GM23338 (cell line): Measurements from ENCODE around the gene DUSP8. TPM values are rescaled to one million over a fixed set of nuclear protein-coding genes. Genes with fewer than 3 reads are reported as not detected.

Experiments
- ATAC-seq: fragments of 200-7000 bp; cut with Tn5 transposase; 3 replicates; pipeline ENCODE4 v1.9.1; 2020
- DNase-seq: peaks from one replicate; pipeline ENCODE4 v3.0.0-alpha.2; 2015; ENCODE audit warnings: low spot score
- H2AFZ ChIP-seq: fragments of 200-600 bp; sonication (generic); 2 replicates; pipeline ENCODE4 v1.8.0; 2016; ENCODE audit warnings: antibody characterized with exemption, mild to moderate bottlenecking, moderate library complexity
- H3F3A ChIP-seq: fragments of 200-600 bp; sonication (generic); replicated peaks from 2 replicates; pipeline ENCODE4 v1.8.0; 2017; ENCODE audit warnings: antibody characterized with exemption, mixed run types, low read depth
- H3K27ac ChIP-seq: fragments of 200-600 bp; sonication (generic); 2 replicates; pipeline ENCODE4 v1.6.1; 2016; ENCODE audit warnings: low read depth
- H3K27me3 ChIP-seq: fragments of 200-600 bp; sonication (generic); 2 replicates; pipeline ENCODE4 v1.8.0; 2016; ENCODE audit warnings: mild to moderate bottlenecking, mixed run types, moderate library complexity; ENCODE audit not compliant: insufficient read depth
- H3K36me3 ChIP-seq: fragments of 200-600 bp; sonication (generic); 2 replicates; pipeline ENCODE4 v1.8.0; 2016; ENCODE audit warnings: mild to moderate bottlenecking; ENCODE audit not compliant: insufficient read depth
- H3K4me1 ChIP-seq: fragments of 200-600 bp; sonication (generic); 2 replicates; pipeline ENCODE4 v1.8.0; 2016; ENCODE audit warnings: mild to moderate bottlenecking, moderate library complexity; ENCODE audit not compliant: insufficient read depth
- H3K4me2 ChIP-seq: fragments of 200-600 bp; sonication (generic); 2 replicates; pipeline ENCODE4 v1.7.1; 2017; ENCODE audit warnings: mixed run types
- H3K4me3 ChIP-seq: fragments of 200-600 bp; sonication (generic); 2 replicates; pipeline ENCODE4 v1.6.1; 2016; ENCODE audit warnings: mixed run types
- H3K79me2 ChIP-seq: fragments of 200-600 bp; sonication (generic); replicated peaks from 2 replicates; pipeline ENCODE4 v1.8.0; 2017; ENCODE audit warnings: mild to moderate bottlenecking; ENCODE audit not compliant: insufficient read depth
- H3K9me2 ChIP-seq: fragments of 200-600 bp; sonication (generic); 2 replicates; pipeline ENCODE4 v1.8.0; 2017; ENCODE audit not compliant: insufficient read depth
- H4K20me1 ChIP-seq: fragments of 200-600 bp; sonication (generic); replicated peaks from 2 replicates; pipeline ENCODE4 v1.8.0; 2017; ENCODE audit warnings: mild to moderate bottlenecking; ENCODE audit not compliant: insufficient read depth
- H3K27ac Mint-ChIP-seq: 2 replicates; pipeline ENCODE4 v1.8.0; 2020; ENCODE audit warnings: inconsistent platforms, mild to moderate bottlenecking, moderate library complexity, mixed read lengths
- H3K27me3 Mint-ChIP-seq: 3 replicates; pipeline ENCODE4 v1.8.0; 2022; ENCODE audit warnings: low read depth, mild to moderate bottlenecking, moderate library complexity, mixed read lengths, inconsistent platforms; ENCODE audit not compliant: insufficient read depth, poor library complexity
- H3K36me3 Mint-ChIP-seq: 3 replicates; pipeline ENCODE4 v1.8.0; 2021; ENCODE audit warnings: low read depth, mild to moderate bottlenecking, inconsistent platforms, moderate library complexity, mixed read lengths
- H3K4me1 Mint-ChIP-seq: 3 replicates; pipeline ENCODE4 v1.8.0; 2020; ENCODE audit warnings: mild to moderate bottlenecking, inconsistent platforms, mixed read lengths
- H3K4me3 Mint-ChIP-seq: 3 replicates; pipeline ENCODE4 v1.8.0; 2021; ENCODE audit warnings: moderate library complexity, mild to moderate bottlenecking, inconsistent platforms, mixed read lengths
- H3K9me3 Mint-ChIP-seq: 3 replicates; pipeline ENCODE4 v1.8.0; 2020; ENCODE audit warnings: moderate library complexity, mild to moderate bottlenecking, inconsistent platforms, mixed read lengths
- CREB1 ChIP-seq: fragments of 250-450 bp; sonication (Bioruptor Pico); IDR thresholded peaks from 2 replicates; pipeline ENCODE4 v1.5.0; 2020; ENCODE audit warnings: low read depth, mild to moderate bottlenecking, moderate library complexity
- CTCF ChIP-seq, 2 experiments: fragments of 200-600 bp in 1 of 2; sonication (generic) in 1 of 2; conservative IDR thresholded peaks; 2 replicates each; pipeline versions ENCODE4 v1.5.1 to v1.6.1; 2016 to 2017; ENCODE audit warnings: antibody characterized with exemption in 2 of 2, low read depth in 2 of 2, mild to moderate bottlenecking in 2 of 2, moderate library complexity in 1 of 2
- ETS1 ChIP-seq: IDR thresholded peaks from 2 replicates; pipeline ENCODE4 v1.6.1; 2016; ENCODE audit warnings: antibody characterized with exemption
- EZH2 ChIP-seq: fragments of 200-600 bp; sonication (generic); IDR thresholded peaks from one replicate; pipeline ENCODE4 v1.8.0; 2017; ENCODE audit warnings: antibody characterized with exemption, mild to moderate bottlenecking, low read depth; ENCODE audit not compliant: unreplicated experiment
- EZH2phosphoT487 ChIP-seq: fragments of 200-600 bp; sonication (generic); IDR thresholded peaks from one replicate; pipeline ENCODE4 v1.8.1; 2018; ENCODE audit warnings: antibody characterized with exemption; ENCODE audit not compliant: unreplicated experiment
- JUNB ChIP-seq: IDR thresholded peaks from one replicate; pipeline ENCODE4 v1.6.1; 2016; ENCODE audit warnings: antibody characterized with exemption; ENCODE audit not compliant: unreplicated experiment
- NANOG ChIP-seq: IDR thresholded peaks from 2 replicates; pipeline ENCODE4 v1.6.1; 2016; ENCODE audit warnings: antibody characterized with exemption, borderline replicate concordance
- POLR2AphosphoS5 ChIP-seq: IDR thresholded peaks from 2 replicates; pipeline ENCODE4 v1.6.1; 2016; ENCODE audit warnings: antibody characterized with exemption, low read depth
- REST ChIP-seq: IDR thresholded peaks from one replicate; pipeline ENCODE4 v1.6.1; 2018; ENCODE audit warnings: antibody characterized with exemption; ENCODE audit not compliant: unreplicated experiment
- STAT1 ChIP-seq: IDR thresholded peaks from one replicate; pipeline ENCODE4 v1.6.1; 2016; ENCODE audit warnings: antibody characterized with exemption; ENCODE audit not compliant: unreplicated experiment
- ZNF114 ChIP-seq: fragments of 250-450 bp; sonication (Bioruptor Pico); IDR thresholded peaks from 2 replicates; pipeline ENCODE4 v1.5.0; 2020; ENCODE audit warnings: mild to moderate bottlenecking, moderate library complexity
- ZNF331 ChIP-seq: fragments of 250-450 bp; sonication (Bioruptor Pico); IDR thresholded peaks from 2 replicates; pipeline ENCODE4 v1.5.0; 2020; ENCODE audit warnings: low read depth, mild to moderate bottlenecking, moderate library complexity
- ZNF462 ChIP-seq: fragments of 250-450 bp; sonication (Bioruptor Pico); IDR thresholded peaks from 2 replicates; pipeline ENCODE4 v1.5.0; 2020; ENCODE audit warnings: mild to moderate bottlenecking, moderate library complexity
- polyA plus RNA-seq: library from polyadenylated mRNA; unstranded; fragments of >200 nt; fragmentation: Nextera tagmentation; extraction: Ambion mirVana; gene quantifications from 2 replicates; pipeline ENCODE4 v1.2.1, GENCODE V29; 2016
- total RNA-seq: library from RNA; depleted of rRNA; stranded (reverse); fragments of >200 nt; shearing (Covaris generic); gene quantifications from 2 replicates; pipeline ENCODE4 v1.2.3, GENCODE V29; 2014

DUSP8 gene
- total and polyA plus RNA-seq, 2 experiments from 2014 or later: 1.1 TPM

- H3K9me2 ChIP-seq: no peaks in the 10 kb centered on the region
- H3K36me3 ChIP-seq: no peaks in the 10 kb centered on the region
- no peak overlapping the region for H3K4me2 ChIP-seq
- H3K4me3 ChIP-seq: no peak overlapping the region
- no peak overlapping the region for H3K4me3 Mint-ChIP-seq
- no peaks in the 10 kb centered on the region for H3K27me3 ChIP-seq
- peaks cover 20% of the 10 kb centered on the region for H3K9me3 Mint-ChIP-seq
- H3K4me1 Mint-ChIP-seq: peaks cover 15% of the 10 kb centered on the region
- no peaks in the 10 kb centered on the region for H3K79me2 ChIP-seq
- TF ChIP-seq JUNB: no peak
- TF ChIP-seq REST: no peak
- TF ChIP-seq ETS1: no peak
- no peak for TF ChIP-seq EZH2phosphoT487
- no peak for TF ChIP-seq STAT1
- TF ChIP-seq ZNF114 (CRISPR knock-in tag): no peak
- TF ChIP-seq ZNF462 (CRISPR knock-in tag): no peak
- TF ChIP-seq ZNF331 (CRISPR knock-in tag): no peak
- TF ChIP-seq POLR2AphosphoS5: no peak
- TF ChIP-seq EZH2: no peak
- TF ChIP-seq CREB1 (CRISPR knock-in tag): no peak
- no peak for TF ChIP-seq CTCF (conservative IDR thresholded peaks at IDR 0.05; ENCODE audit: low read depth in 2 of 2)
- TF ChIP-seq NANOG: no peak
- no peak overlapping the region for H2AFZ ChIP-seq
- ATAC-seq (no peak), DNase-seq (no peak)
- peaks cover 9% of the 10 kb centered on the region for H3K27me3 Mint-ChIP-seq
- H3K27ac Mint-ChIP-seq: no peak overlapping the region
- no peaks in the 10 kb centered on the region for H3K4me1 ChIP-seq
- peaks cover 5% of the 10 kb centered on the region; the same call in 1 of the 3 replicates for H3K36me3 Mint-ChIP-seq
- no peaks in the 10 kb centered on the region for H4K20me1 ChIP-seq
- no peak overlapping the region for H3K27ac ChIP-seq
- H3F3A ChIP-seq: no peaks in the 10 kb centered on the region
Measured at GRCh38 chr11:1604181-1604580, 32.1 kb upstream of the DUSP8 start.
